ENCODE results near the gene TEAD2. TPM values are rescaled to one million over a fixed set of nuclear protein-coding genes. Genes with fewer than 3 reads are reported as not detected.

TEAD2 gene
- 43.8 and 64.3 TPM in 2 replicates for total RNA-seq

DNA sequence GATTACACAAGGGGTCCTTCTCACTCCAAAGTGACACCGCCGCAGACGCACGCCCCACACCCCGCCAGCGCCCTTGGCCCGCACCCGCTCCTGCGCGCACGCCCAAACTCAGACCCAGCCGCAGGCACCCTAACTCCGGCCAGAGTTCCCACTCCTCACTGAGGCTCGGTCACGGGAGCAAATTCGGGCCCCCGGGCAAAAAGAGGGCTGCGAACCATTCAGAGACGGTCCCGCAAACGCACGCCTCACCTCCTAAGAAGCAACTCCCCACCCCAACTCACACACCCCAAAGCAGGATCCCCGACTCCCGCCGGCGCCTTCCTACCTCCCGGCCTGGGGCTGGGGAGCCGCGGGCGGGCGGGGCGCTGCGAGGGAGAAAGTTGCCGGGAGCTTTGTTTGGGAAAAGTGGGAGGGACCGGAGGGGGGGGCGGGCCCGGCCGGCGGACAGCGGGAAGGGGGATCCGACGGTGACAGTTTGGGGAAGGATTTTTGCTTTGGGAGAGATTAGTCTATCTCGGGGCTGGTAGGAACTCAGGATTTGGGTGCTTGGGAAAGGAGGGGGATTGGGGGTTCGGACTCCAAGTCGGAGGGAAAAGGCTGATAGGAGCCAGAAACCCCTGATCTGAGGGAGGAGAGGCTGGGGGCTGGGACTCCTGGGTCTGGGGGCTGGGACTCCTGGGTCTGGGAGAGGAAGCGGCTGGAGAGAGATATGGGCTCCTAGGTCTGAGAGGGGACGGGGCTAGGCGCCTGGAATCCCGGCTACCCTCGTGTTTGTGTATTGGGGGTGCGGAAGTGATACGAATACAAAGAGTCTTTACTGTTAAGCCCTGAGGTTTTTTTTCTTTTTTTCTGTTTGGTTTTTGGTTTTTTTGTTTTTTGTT, at the start of gene TEAD2:
Gene TEAD2 (minus strand): TSS at position 369 of the 881 bp plus-strand sequence. CDS start 2,341 bp downstream, outside the sequence.

DNA sequence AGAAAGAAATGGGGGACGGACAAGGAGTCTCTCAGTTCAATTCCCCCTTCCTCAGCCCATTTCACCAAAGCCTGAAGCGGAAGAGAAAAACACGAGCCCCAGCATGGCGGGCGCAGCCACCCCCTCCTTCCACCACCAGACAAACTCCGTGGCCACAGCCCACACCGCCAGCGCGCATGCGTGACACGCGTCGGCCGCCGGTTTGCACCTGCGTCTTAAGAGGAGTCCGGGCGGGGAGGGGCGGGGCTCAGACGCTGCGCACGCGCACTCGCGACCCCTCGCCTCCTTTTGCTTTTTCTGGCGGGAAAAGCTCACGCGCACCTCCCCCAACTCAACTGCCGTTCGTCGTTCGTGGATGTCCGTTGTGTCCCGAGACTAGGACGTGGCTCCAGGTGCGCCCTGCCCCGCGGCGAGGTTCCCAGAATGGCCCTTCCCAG, 25.7 kb upstream of the TEAD2 start, which contains the start of gene KASH5:
Gene KASH5 (plus strand): TSS at position 314 of the 437 bp plus-strand sequence. CDS start 2,635 bp downstream, outside the sequence.

DNA sequence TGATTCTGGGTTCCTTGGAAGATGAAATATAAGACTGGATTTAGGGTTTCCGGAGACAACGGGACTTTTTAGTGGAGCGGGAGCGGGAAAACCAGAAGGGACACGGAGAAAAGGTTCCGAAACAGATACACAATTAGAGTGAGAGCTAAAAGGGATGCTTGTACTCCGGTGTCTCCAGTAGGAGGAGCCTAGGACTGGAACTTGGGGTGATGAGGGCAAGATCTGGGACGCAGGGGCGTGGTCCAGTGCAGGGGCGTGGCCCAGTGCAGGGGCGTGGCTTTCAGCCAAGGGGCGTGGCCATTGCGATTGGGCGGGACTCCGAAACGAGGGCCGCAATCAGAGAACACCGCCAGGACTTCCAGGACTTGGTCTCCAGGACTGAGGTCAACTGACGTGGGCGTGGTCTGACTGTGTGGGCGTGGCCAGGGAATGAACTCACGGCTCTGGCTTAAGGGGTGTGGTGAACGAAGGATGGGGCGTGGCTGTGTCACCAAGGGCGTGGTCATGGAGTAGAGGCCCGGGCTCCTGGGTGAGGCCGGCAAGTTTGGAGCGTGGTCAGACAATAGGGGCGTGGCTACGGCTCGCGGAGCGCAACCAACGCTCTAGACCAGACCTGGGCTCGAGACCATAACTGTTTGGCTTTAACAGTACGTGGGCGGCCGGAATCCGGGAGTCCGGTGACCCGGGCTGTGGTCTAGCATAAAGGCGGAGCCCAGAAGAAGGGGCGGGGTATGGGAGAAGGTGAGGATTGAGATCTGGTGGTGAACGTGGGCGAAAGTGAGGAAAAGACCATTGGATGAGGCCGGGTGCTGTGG, 1.3 kb upstream of the TEAD2 start, which contains the start of gene DKKL1:
Gene DKKL1 (plus strand): TSS at position 610 of the 815 bp plus-strand sequence. CDS start 122 bp downstream, at position 732.

DNA sequence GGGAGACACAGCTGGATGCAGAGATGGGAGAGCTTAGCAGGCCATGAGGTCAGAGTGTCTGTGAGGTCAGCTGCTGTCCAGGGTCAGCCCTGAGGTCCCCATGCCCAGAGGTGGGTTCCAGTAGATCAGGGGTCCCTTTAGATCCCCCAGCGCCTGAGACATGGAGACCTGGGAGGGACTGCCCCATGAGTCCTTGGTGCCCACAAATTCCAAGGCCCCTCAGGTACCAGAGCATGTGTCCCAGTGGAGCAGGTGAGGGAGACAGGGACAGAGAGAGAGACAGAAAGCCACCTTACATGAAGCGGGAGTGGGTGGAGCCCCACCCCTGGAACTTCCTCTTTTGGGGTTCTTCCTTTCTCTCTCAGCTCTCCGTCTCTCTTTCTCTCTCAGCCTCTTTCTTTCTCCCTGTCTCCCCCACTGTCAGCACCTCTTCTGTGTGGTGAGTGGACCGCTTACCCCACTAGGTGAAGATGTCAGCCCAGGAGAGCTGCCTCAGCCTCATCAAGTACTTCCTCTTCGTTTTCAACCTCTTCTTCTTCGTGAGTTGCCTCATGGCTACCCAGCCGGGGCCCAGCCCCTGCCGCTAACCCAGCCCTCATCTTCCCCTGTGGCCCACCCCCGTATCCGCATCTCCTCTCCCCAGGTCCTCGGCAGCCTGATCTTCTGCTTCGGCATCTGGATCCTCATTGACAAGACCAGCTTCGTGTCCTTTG, 27.0 kb downstream of the TEAD2 start, which contains the start of gene CD37:
Gene CD37 (plus strand): TSS at position 336 of the 713 bp plus-strand sequence. CDS start 135 bp downstream, at position 471.

DNA sequence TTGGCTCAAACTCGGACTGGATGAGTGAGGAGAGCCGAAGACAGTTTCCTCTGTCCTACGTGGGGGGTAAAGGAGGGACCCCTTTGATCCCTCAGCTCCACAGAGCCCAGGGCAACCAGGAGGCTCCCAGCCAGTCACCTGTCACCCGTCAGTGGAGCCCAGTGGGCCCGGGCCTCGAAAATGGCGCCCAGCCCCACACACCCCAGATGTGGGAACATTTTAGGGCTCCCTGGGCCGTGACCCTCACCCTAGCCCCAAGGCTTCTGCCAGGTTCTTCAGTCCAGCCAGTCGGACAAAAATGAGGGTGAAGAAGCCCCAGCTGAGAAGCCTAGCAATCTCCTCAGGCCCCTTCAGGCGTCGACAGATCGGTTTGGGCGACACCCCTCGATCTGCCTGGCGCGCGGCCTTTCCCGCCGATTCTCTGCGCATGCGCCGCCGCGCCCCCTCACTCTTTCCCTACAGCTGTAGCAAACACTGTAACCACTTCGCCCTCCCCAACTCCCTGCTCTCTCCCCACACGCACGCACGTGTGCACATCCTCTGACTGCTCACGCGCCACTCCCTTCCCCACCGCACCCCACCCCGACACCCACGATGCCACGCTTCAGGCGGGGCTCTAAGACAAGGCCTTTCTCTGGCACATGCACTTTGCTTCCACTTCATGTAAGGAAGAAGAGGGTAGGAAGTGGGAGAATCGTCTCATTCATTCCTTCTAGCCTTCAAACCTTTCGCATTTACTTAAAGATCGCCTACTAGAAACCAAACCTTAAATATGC, 37.2 kb downstream of the TEAD2 start, which contains the start of gene SLC6A16:
Gene SLC6A16 (minus strand): TSS at position 391 of the 776 bp plus-strand sequence. CDS start 13,844 bp downstream, outside the sequence.

Other genes starting within 250 kb of the TEAD2 start
- 1.5 and 3.9 TPM in 2 replicates for gene LIN7B, start 248.0 kb downstream of the TEAD2 start, total RNA-seq
- gene C19orf73, start 243.3 kb downstream of the TEAD2 start, total RNA-seq, result 0.32 and 0.76 TPM in 2 replicates
- gene PPFIA3, start 242.9 kb downstream of the TEAD2 start, total RNA-seq, result 4.9 and 5.3 TPM in 2 replicates
- gene HRC, start 207.0 kb downstream of the TEAD2 start, total RNA-seq, result not detected in 2 replicates
- 11.2 and 12.3 TPM in 2 replicates for gene TRPM4, start 204.6 kb downstream of the TEAD2 start, total RNA-seq
- gene SLC6A16, start 37.2 kb downstream of the TEAD2 start, total RNA-seq, result under 0.01 and 0.15 TPM in 2 replicates
- not detected in 2 replicates for gene CD37, start 27.0 kb downstream of the TEAD2 start, total RNA-seq
- not detected in 2 replicates for gene DKKL1, start 1.5 kb upstream of the TEAD2 start, total RNA-seq
- not detected in 2 replicates for gene KASH5, start 25.8 kb upstream of the TEAD2 start, total RNA-seq
- gene PTH2, start 61.0 kb upstream of the TEAD2 start, total RNA-seq, result not detected in 2 replicates
- gene GFY, start 63.0 kb upstream of the TEAD2 start, total RNA-seq, result not detected in 2 replicates
- 0.15 TPM in 1 of 2 replicates, not detected in the other for gene SLC17A7, start 79.1 kb upstream of the TEAD2 start, total RNA-seq
- 162 and 176 TPM in 2 replicates for gene PIH1D1, start 89.4 kb upstream of the TEAD2 start, total RNA-seq
- 40.3 and 62.9 TPM in 2 replicates for gene ALDH16A1, start 90.8 kb upstream of the TEAD2 start, total RNA-seq
- 0.32 and 1.8 TPM in 2 replicates for gene FLT3LG, start 111.8 kb upstream of the TEAD2 start, total RNA-seq
- 1,312 and 3,748 TPM in 2 replicates for gene RPL13A, start 125.2 kb upstream of the TEAD2 start, total RNA-seq
- 1,938 and 5,232 TPM in 2 replicates for gene RPS11, start 134.0 kb upstream of the TEAD2 start, total RNA-seq
- 48.1 and 62.3 TPM in 2 replicates for gene FCGRT, start 150.2 kb upstream of the TEAD2 start, total RNA-seq
- gene RCN3, start 165.6 kb upstream of the TEAD2 start, total RNA-seq, result 76.3 and 146 TPM in 2 replicates
- gene NOSIP, start 218.1 kb upstream of the TEAD2 start, total RNA-seq, result 103 and 121 TPM in 2 replicates
- 1.3 and 1.4 TPM in 2 replicates for gene PRRG2, start 218.9 kb upstream of the TEAD2 start, total RNA-seq
- gene PRR12, start 228.8 kb upstream of the TEAD2 start, total RNA-seq, result 1.4 and 1.6 TPM in 2 replicates

Data from epithelial cell of umbilical artery (primary cell).